Thoracic aorta (tissue), 2 donors: ENCODE data around the gene PSTPIP1. TPM values are rescaled to one million over a fixed set of nuclear protein-coding genes. Genes with fewer than 3 reads are reported as not detected.
A peak's percentile ranks its signal among the peaks of the same experiment; 100 is the strongest.

Experiments
- ATAC-seq: fragments of 150-250 bp; one replicate; pipeline ENCODE4 v1.8.0; 2017; ENCODE audit warnings: low read depth; ENCODE audit not compliant: insufficient number of reproducible peaks, low FRiP score
- DNase-seq: peaks from one replicate; pipeline ENCODE4 v3.0.0-alpha.2; 2020; ENCODE audit warnings: low spot score
- H3K27ac ChIP-seq, 2 donors: fragments of 200-600 bp; sonication (generic); 1 replicate in 1 of 2; 2 replicates in 1 of 2; pipeline ENCODE4 v1.5.1; 2016; ENCODE audit warnings: mild to moderate bottlenecking in 2 of 2, moderate library complexity in 2 of 2
- H3K27me3 ChIP-seq: fragments of 200-600 bp; sonication (generic); replicated peaks from 2 replicates; pipeline ENCODE4 v1.6.0; 2016; ENCODE audit warnings: mild to moderate bottlenecking; ENCODE audit not compliant: insufficient read depth
- H3K36me3 ChIP-seq: fragments of 200-600 bp; sonication (generic); one replicate; pipeline ENCODE4 v1.5.1; 2016
- H3K4me1 ChIP-seq, 2 donors: fragments of 200-600 bp; sonication (generic); 1 replicate in 1 of 2; 2 replicates in 1 of 2; pipeline versions ENCODE4 v1.5.1 to v1.6.0; 2016; ENCODE audit warnings: low read depth in 2 of 2, mild to moderate bottlenecking in 1 of 2; ENCODE audit not compliant: control insufficient read depth in 1 of 2
- H3K4me3 ChIP-seq: fragments of 200-600 bp; sonication (generic); 2 replicates; pipeline ENCODE4 v1.5.1; 2016; ENCODE audit warnings: mild to moderate bottlenecking
- H3K9me3 ChIP-seq: fragments of 200-600 bp; sonication (generic); 2 replicates; pipeline ENCODE4 v1.5.1; 2016
- CTCF ChIP-seq: fragments of 200-600 bp; sonication (generic); IDR thresholded peaks from one replicate; pipeline ENCODE4 v1.5.1; 2019; ENCODE audit warnings: antibody characterized with exemption
- total RNA-seq, 2 donors: library from RNA; depleted of rRNA; stranded (reverse); fragments of >200 nt; gene quantifications; one replicate each; pipeline versions ENCODE4 v1.1.0 to v1.2.3, GENCODE V29; 2016

Gene PSTPIP1
- total RNA-seq, 2 donors from 2014 or later, result 24.5 to 24.8 TPM

- H3K4me3 ChIP-seq, result no peak overlapping the region
- H3K9me3 ChIP-seq, result no peaks in the 10 kb centered on the region
- no peaks in the 10 kb centered on the region for H3K27me3 ChIP-seq
- H3K36me3 ChIP-seq, result no peaks in the 10 kb centered on the region
- H3K4me1 ChIP-seq, result peaks cover 25 to 58% of the 10 kb centered on the region in 2 donors
- no peak for DNase-seq
- H3K27ac ChIP-seq, result peak overlapping the region; percentile 69 to 86
- ATAC-seq, result no peak
- TF ChIP-seq CTCF, result no peak
Observed at GRCh38 chr15:76967067-76967466, 27.9 kb upstream of the PSTPIP1 start.

GRCh38 chr15:76968306-76968705 lies 26.6 kb upstream of the PSTPIP1 start:
- ATAC-seq, result no peak
- H3K27ac ChIP-seq, result peak overlapping the region; percentile 23 to 56
- H3K4me3 ChIP-seq, result no peak overlapping the region

GRCh38 chr15:76972389-76973361 lies 22.3 kb upstream of the PSTPIP1 start:
- Histone ChIP-seq H3K36me3 (no peaks in the 10 kb centered on the region), H3K27ac (peak overlapping the region; percentile 87 to 95), H3K4me3 (peak overlapping the region; percentile 69), H3K4me1 (peaks cover 0 to 41% of the 10 kb centered on the region in 2 donors), H3K9me3 (no peaks in the 10 kb centered on the region), H3K27me3 (no peaks in the 10 kb centered on the region)
- DNase-seq (no peak), ATAC-seq (peak; percentile 61)
- no peak for TF ChIP-seq CTCF

More at GRCh38 chr15:76968306-76968705, 26.6 kb upstream of the PSTPIP1 start:
- TF ChIP-seq CTCF, result no peak
- no peak for DNase-seq
- H3K4me1 ChIP-seq, result peaks cover 19 to 56% of the 10 kb centered on the region in 2 donors
- H3K27me3 ChIP-seq, result no peaks in the 10 kb centered on the region
- no peaks in the 10 kb centered on the region for H3K9me3 ChIP-seq
- no peaks in the 10 kb centered on the region for H3K36me3 ChIP-seq

GRCh38 chr15:76973362-76973743 lies 21.6 kb upstream of the PSTPIP1 start:
- Histone ChIP-seq H3K36me3 (no peaks in the 10 kb centered on the region), H3K9me3 (no peaks in the 10 kb centered on the region), H3K27me3 (no peaks in the 10 kb centered on the region), H3K4me1 (peaks cover 0 to 37% of the 10 kb centered on the region in 2 donors), H3K4me3 (peak overlapping the region; percentile 69), H3K27ac (peak overlapping the region; percentile 87 to 95)
- TF ChIP-seq CTCF, result peak; percentile 68
- DNase-seq (no peak), ATAC-seq (peak; percentile 33)

- no peak for ATAC-seq
- H3K4me3 ChIP-seq, result peak overlapping the region; percentile 69
Observed at GRCh38 chr15:76973906-76974305, 21.0 kb upstream of the PSTPIP1 start.

More at GRCh38 chr15:76973906-76974305, 21.0 kb upstream of the PSTPIP1 start:
- no peaks in the 10 kb centered on the region for H3K36me3 ChIP-seq
- no peaks in the 10 kb centered on the region for H3K9me3 ChIP-seq
- no peaks in the 10 kb centered on the region for H3K27me3 ChIP-seq
- TF ChIP-seq CTCF, result no peak
- H3K27ac ChIP-seq, result peak overlapping the region; percentile 87 to 95
- DNase-seq, result no peak
- H3K4me1 ChIP-seq, result peaks cover 0 to 35% of the 10 kb centered on the region in 2 donors
